Neutrophil (primary cell): Measurements from ENCODE around the gene SIDT1.

Experiments
- H3K27ac ChIP-seq: fragments of 200-600 bp; sonication (generic); 2 replicates; pipeline ENCODE4 v1.5.1; 2016; ENCODE audit warnings: mild to moderate bottlenecking, moderate library complexity
- H3K27me3 ChIP-seq: fragments of 200-600 bp; sonication (generic); 2 replicates; pipeline ENCODE4 v1.6.0; 2016; ENCODE audit warnings: mild to moderate bottlenecking
- H3K36me3 ChIP-seq: fragments of 200-600 bp; sonication (generic); 2 replicates; pipeline ENCODE4 v1.5.1; 2017
- H3K4me1 ChIP-seq, 2 experiments: fragments of 200-600 bp in 1 of 2; sonication (generic) in 1 of 2; 1 replicate in 1 of 2; 2 replicates in 1 of 2; pipeline versions ENCODE4 v1.5.1 to v1.6.1; 2013 to 2016; ENCODE audit warnings: low read depth in 1 of 2, low read length in 1 of 2, mild to moderate bottlenecking in 1 of 2, moderate library complexity in 1 of 2; ENCODE audit not compliant: control insufficient read depth in 1 of 2, insufficient read depth in 1 of 2
- H3K4me3 ChIP-seq, 2 experiments: fragments of 200-600 bp in 1 of 2; sonication (generic) in 1 of 2; 1 replicate in 1 of 2; 2 replicates in 1 of 2; pipeline ENCODE4 v1.5.1; 2013 to 2016; ENCODE audit warnings: low read depth in 1 of 2, low read length in 1 of 2, mild to moderate bottlenecking in 1 of 2, moderate library complexity in 1 of 2
- H3K9me3 ChIP-seq: fragments of 200-600 bp; sonication (generic); 2 replicates; pipeline ENCODE4 v1.5.1; 2016
- TF ChIP-seq, protein P1 (sequence below): fragments of 200-600 bp; sonication (generic); IDR thresholded peaks from 2 replicates; pipeline ENCODE4 v1.5.1; 2016; ENCODE audit warnings: antibody characterized with exemption

SIDT1 gene

DNA sequence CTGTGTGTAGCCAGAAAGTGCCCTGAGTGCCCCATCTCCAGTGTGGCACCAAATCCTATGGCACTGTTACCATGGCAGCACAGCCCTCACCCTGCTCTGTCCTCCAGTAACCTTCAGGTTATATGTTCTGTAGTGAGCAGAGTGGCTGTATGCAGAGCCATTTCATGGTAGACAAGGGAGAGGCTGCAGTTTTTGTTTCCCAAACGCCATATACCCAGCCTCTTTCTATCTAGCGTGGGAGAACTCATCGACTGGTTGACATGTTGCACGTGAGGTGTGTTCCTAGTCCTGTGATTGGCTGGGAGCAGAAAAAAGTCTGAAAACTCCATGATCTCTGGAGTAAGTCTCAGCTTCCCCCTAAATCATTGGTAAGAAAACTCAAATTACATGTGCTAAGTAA, 2.0 kb downstream of the SIDT1 start:
- Histone ChIP-seq H3K4me1 (peaks cover 16 to 17% of the 10 kb centered on the region in 2 experiments), H3K4me3 (no peak overlapping the region), H3K27me3 (peaks cover 57% of the 10 kb centered on the region), H3K27ac (no peak overlapping the region), H3K36me3 (no peaks in the 10 kb centered on the region), H3K9me3 (no peaks in the 10 kb centered on the region)
- TF ChIP-seq, protein P1, sequence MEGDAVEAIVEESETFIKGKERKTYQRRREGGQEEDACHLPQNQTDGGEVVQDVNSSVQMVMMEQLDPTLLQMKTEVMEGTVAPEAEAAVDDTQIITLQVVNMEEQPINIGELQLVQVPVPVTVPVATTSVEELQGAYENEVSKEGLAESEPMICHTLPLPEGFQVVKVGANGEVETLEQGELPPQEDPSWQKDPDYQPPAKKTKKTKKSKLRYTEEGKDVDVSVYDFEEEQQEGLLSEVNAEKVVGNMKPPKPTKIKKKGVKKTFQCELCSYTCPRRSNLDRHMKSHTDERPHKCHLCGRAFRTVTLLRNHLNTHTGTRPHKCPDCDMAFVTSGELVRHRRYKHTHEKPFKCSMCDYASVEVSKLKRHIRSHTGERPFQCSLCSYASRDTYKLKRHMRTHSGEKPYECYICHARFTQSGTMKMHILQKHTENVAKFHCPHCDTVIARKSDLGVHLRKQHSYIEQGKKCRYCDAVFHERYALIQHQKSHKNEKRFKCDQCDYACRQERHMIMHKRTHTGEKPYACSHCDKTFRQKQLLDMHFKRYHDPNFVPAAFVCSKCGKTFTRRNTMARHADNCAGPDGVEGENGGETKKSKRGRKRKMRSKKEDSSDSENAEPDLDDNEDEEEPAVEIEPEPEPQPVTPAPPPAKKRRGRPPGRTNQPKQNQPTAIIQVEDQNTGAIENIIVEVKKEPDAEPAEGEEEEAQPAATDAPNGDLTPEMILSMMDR, result no peak

DNA sequence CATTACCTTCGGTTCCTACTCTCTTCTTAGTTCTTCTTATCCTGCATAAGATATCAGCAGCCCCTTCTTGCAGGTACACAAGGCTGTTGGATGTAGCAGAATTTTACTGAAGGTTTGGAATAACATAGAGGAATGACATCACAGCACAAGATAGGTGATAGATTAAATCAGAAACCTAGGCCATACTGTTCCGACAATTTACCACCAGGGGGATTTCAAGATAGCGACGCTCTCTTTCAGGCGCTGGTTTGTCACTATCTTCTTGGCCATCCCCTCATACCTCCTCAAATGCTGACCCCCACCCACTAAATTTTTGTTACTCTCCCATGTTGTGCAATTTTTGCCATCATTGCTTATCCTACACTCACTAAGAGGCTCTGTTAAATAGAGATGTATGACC, 3.5 kb downstream of the SIDT1 start:
- H3K27ac ChIP-seq, result no peak overlapping the region
- H3K4me3 ChIP-seq, result no peak overlapping the region
- no peaks in the 10 kb centered on the region for H3K36me3 ChIP-seq
- no peaks in the 10 kb centered on the region for H3K9me3 ChIP-seq
- TF ChIP-seq, protein P1, result no peak
- peaks cover 16 to 17% of the 10 kb centered on the region in 2 experiments for H3K4me1 ChIP-seq
- H3K27me3 ChIP-seq, result peaks cover 50% of the 10 kb centered on the region

DNA sequence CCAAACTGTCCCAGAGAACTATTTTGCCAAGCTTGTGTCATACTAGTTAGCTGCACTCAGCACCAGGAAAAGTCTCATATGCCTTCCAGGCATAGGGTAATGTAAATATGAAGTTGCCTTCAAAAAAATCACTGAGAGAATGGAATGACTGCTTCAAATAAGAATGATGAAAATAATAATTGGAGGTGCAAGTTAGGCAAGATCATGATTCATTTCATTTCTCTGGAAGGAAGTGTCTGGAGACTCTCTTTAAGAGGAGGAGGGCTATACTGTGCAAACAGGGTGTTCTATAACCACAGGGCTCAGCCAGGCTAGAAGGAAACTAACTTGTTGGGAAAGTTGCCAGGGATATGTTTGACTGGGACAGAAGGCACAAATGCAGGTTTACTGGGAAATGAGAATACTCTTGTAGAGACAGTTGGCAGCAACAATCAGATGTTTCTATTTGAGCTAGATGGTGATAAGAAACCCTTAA, 4.3 kb downstream of the SIDT1 start:
- Histone ChIP-seq H3K27me3 (peaks cover 43% of the 10 kb centered on the region), H3K36me3 (no peaks in the 10 kb centered on the region), H3K9me3 (no peaks in the 10 kb centered on the region), H3K27ac (no peak overlapping the region), H3K4me1 (peaks cover 16 to 17% of the 10 kb centered on the region in 2 experiments), H3K4me3 (no peak overlapping the region)
- TF ChIP-seq, protein P1, result no peak

DNA sequence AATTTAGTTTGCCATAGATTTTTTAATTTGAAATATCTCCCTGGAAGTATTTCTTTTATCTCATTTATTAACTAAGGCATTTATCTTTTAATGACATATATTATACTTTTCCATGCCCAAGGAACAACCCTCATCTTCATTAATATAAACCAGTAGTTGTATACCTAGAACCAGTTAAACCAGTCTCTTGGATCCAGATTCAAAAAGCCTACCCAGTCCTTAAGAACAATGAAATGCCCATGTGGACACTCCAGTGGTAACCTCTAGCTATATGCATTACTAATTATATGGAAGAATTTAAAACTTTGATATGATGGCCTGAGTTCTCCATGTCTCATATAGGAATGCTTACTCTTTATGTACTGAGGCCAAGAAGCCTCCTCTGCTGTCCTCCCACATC, 4.8 kb downstream of the SIDT1 start:
- Histone ChIP-seq H3K4me3 (no peak overlapping the region), H3K27me3 (peaks cover 38% of the 10 kb centered on the region), H3K9me3 (no peaks in the 10 kb centered on the region), H3K36me3 (no peaks in the 10 kb centered on the region), H3K4me1 (peaks cover 14 to 16% of the 10 kb centered on the region in 2 experiments), H3K27ac (no peak overlapping the region)
- TF ChIP-seq, protein P1, result no peak

DNA sequence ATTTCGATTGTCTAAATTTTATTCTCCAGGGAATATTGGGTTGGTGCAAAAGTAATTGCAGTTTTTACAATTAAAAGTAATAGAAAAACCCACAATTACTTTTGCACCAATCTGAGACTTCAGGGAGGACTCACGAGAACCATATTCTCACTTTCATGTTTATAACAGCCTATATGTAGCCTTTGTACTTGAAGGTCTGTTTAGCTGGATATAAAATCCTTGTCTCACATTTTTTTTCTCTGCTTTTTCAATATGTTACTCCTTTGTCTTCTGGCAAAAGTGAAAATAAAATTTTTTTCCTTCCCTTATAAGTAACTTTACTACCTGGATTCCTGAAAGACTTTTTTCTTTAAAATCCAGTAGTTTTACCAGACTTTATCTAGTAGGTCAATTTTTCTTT, 9.2 kb downstream of the SIDT1 start:
- H3K27me3 ChIP-seq, result no peaks in the 10 kb centered on the region
- no peak overlapping the region for H3K27ac ChIP-seq
- H3K9me3 ChIP-seq, result no peaks in the 10 kb centered on the region
- H3K4me3 ChIP-seq, result no peak overlapping the region
- H3K36me3 ChIP-seq, result no peaks in the 10 kb centered on the region
- no peaks in the 10 kb centered on the region for H3K4me1 ChIP-seq
- TF ChIP-seq, protein P1, result no peak

DNA sequence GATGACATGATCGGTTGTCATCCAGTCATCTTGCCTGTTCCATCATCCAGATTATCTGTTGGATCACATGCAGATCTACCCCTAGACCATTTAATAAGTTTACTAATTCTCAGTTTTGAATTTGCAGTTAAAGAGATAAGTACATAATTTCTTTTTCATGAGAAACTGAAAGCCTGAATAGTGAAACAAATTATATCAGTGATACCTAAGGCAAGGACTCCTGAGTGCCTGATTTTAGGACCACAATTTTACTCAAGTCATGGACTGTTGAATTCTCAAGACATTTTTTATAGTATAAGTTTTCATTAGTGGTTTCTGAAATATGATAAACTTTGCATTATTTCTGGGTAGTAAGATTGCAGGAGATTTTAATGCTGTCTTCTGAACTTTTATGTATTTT, 13.2 kb downstream of the SIDT1 start:
- peaks cover 0 to 4% of the 10 kb centered on the region in 2 experiments for H3K4me1 ChIP-seq
- H3K36me3 ChIP-seq, result no peaks in the 10 kb centered on the region
- H3K27ac ChIP-seq, result no peak overlapping the region
- TF ChIP-seq, protein P1, result no peak
- no peaks in the 10 kb centered on the region for H3K27me3 ChIP-seq
- H3K9me3 ChIP-seq, result no peaks in the 10 kb centered on the region
- H3K4me3 ChIP-seq, result no peak overlapping the region
